ENCODE data around the gene BNC2.

BNC2 gene

GRCh38 chr9:16679327-16679821 is 191.1 kb downstream of the BNC2 start:
- DNase-seq: no peak

- no peak for DNase-seq
These were observed 194.0 kb downstream of the BNC2 start for GRCh38 chr9:16676519-16676918.

- DNase-seq: no peak
These were observed 195.3 kb downstream of the BNC2 start for GRCh38 chr9:16675131-16675530.

- no peak for DNase-seq
These were observed 197.3 kb downstream of the BNC2 start for GRCh38 chr9:16673171-16673570.

- DNase-seq: no peak
These were observed 198.0 kb downstream of the BNC2 start for GRCh38 chr9:16672501-16672900.

- no peak for DNase-seq
These were observed 198.8 kb downstream of the BNC2 start for GRCh38 chr9:16671591-16672137.

- no peak for DNase-seq
These were observed 199.7 kb downstream of the BNC2 start for GRCh38 chr9:16670791-16671190.

- no peak for DNase-seq
These were observed 201.7 kb downstream of the BNC2 start for GRCh38 chr9:16668734-16669295.

- no peak for DNase-seq
These were observed 206.3 kb downstream of the BNC2 start for GRCh38 chr9:16664211-16664610.

GRCh38 chr9:16661816-16662215 is 208.7 kb downstream of the BNC2 start:
- DNase-seq: no peak

GRCh38 chr9:16659096-16659495 is 211.4 kb downstream of the BNC2 start:
- DNase-seq: no peak

GRCh38 chr9:16656432-16657169 is 213.9 kb downstream of the BNC2 start:
- DNase-seq: no peak

GRCh38 chr9:16654596-16655126 is 215.8 kb downstream of the BNC2 start:
- DNase-seq: no peak

GRCh38 chr9:16653491-16654399 is 216.7 kb downstream of the BNC2 start:
- DNase-seq: peak in 4 of 56 donors; percentile 1 to 13 (median 6)

GRCh38 chr9:16652582-16652981 is 217.9 kb downstream of the BNC2 start:
- DNase-seq: no peak

GRCh38 chr9:16651446-16651964 is 219.0 kb downstream of the BNC2 start:
- DNase-seq: no peak

GRCh38 chr9:16645970-16646369 is 224.5 kb downstream of the BNC2 start:
- no peak for DNase-seq

GRCh38 chr9:16642421-16643109 is 227.9 kb downstream of the BNC2 start:
- no peak for DNase-seq

GRCh38 chr9:16640649-16641048 is 229.8 kb downstream of the BNC2 start:
- no peak for DNase-seq

GRCh38 chr9:16639644-16640043 is 230.8 kb downstream of the BNC2 start:
- no peak for DNase-seq

GRCh38 chr9:16637911-16638310 is 232.6 kb downstream of the BNC2 start:
- no peak for DNase-seq
